ENCODE measurements around the gene C16orf90.
"Not testable (repeated sequence)": the region's sequence is repeated elsewhere in the genome, so short reads cannot be mapped to it uniquely, and the experiment has no call there.

C16orf90 gene

GRCh38 chr16:3484318-3485096 is 10.8 kb downstream of the C16orf90 start:
- DNase-seq (ENCODE audit: low read depth in 2 of 2): no peak

GRCh38 chr16:3482659-3483241 is 12.5 kb downstream of the C16orf90 start:
- no peak for DNase-seq (ENCODE audit: low read depth in 2 of 2)

- DNase-seq (ENCODE audit: low read depth in 2 of 2): no peak
Measured at GRCh38 chr16:3481696-3482658, 13.3 kb downstream of the C16orf90 start.

GRCh38 chr16:3480901-3481695 is 14.2 kb downstream of the C16orf90 start:
- DNase-seq (ENCODE audit: low read depth in 2 of 2): no peak

GRCh38 chr16:3479654-3480216 is 15.6 kb downstream of the C16orf90 start:
- no peak for DNase-seq (ENCODE audit: low read depth in 2 of 2)

GRCh38 chr16:3478242-3478925 is 16.9 kb downstream of the C16orf90 start:
- DNase-seq (ENCODE audit: low read depth in 2 of 2): no peak

GRCh38 chr16:3476409-3476808 is 18.9 kb downstream of the C16orf90 start:
- DNase-seq (ENCODE audit: low read depth in 2 of 2): no peak

GRCh38 chr16:3475604-3476375 is 19.5 kb downstream of the C16orf90 start:
- no peak for DNase-seq (ENCODE audit: low read depth in 2 of 2)

GRCh38 chr16:3474870-3475269 is 20.4 kb downstream of the C16orf90 start:
- DNase-seq (ENCODE audit: low read depth in 2 of 2): not testable (repeated sequence)

- no peak for DNase-seq (ENCODE audit: low read depth in 2 of 2)
Measured at GRCh38 chr16:3474136-3474779, 21.0 kb downstream of the C16orf90 start.

GRCh38 chr16:3473596-3473943 is 21.7 kb downstream of the C16orf90 start:
- not testable (repeated sequence) for DNase-seq (ENCODE audit: low read depth in 2 of 2)

- no peak for DNase-seq (ENCODE audit: low read depth in 2 of 2)
Measured at GRCh38 chr16:3472878-3473595, 22.3 kb downstream of the C16orf90 start.

GRCh38 chr16:3471518-3472176 is 23.6 kb downstream of the C16orf90 start:
- no peak for DNase-seq (ENCODE audit: low read depth in 2 of 2)

GRCh38 chr16:3470723-3471122 is 24.6 kb downstream of the C16orf90 start:
- no peak for DNase-seq (ENCODE audit: low read depth in 2 of 2)

- DNase-seq (ENCODE audit: low read depth in 2 of 2): no peak
Measured at GRCh38 chr16:3469736-3470135, 25.6 kb downstream of the C16orf90 start.

GRCh38 chr16:3468501-3468900 is 26.8 kb downstream of the C16orf90 start:
- DNase-seq (ENCODE audit: low read depth in 2 of 2): no peak

GRCh38 chr16:3467921-3468320 is 27.4 kb downstream of the C16orf90 start:
- peak; percentile 15 to 20 for DNase-seq (ENCODE audit: low read depth in 2 of 2)

GRCh38 chr16:3467182-3467581 is 28.1 kb downstream of the C16orf90 start:
- no peak for DNase-seq (ENCODE audit: low read depth in 2 of 2)

All from fibroblast of skin of left quadriceps (primary cell).